Ectodermal cell (in vitro differentiated cells): ENCODE measurements around the gene SPDYE16.
A peak's percentile ranks its signal among the peaks of the same experiment; 100 is the strongest.
"Not testable (repeated sequence)": the region's sequence is repeated elsewhere in the genome, so short reads cannot be mapped to it uniquely, and the experiment has no call there.

Experiments
- H3K27ac ChIP-seq: 2 replicates; pipeline ENCODE4 v1.7.0; 2013; ENCODE audit warnings: mild to moderate bottlenecking, low read depth, low read length; ENCODE audit not compliant: insufficient read depth, poor library complexity, severe bottlenecking
- H3K27me3 ChIP-seq: 2 replicates; pipeline ENCODE4 v1.7.0; 2013; ENCODE audit warnings: mild to moderate bottlenecking, low read length; ENCODE audit not compliant: insufficient read depth, control insufficient read depth, poor library complexity, severe bottlenecking
- H3K36me3 ChIP-seq: one replicate; pipeline ENCODE4 v1.7.0; 2013; ENCODE audit warnings: low read length; ENCODE audit not compliant: control insufficient read depth, insufficient read depth
- H3K4me1 ChIP-seq: one replicate; pipeline ENCODE4 v1.7.0; 2013; ENCODE audit warnings: low read length; ENCODE audit not compliant: control insufficient read depth, insufficient read depth
- H3K4me3 ChIP-seq: 2 replicates; pipeline ENCODE4 v1.7.0; 2013; ENCODE audit warnings: low read depth, low read length, control low read depth; ENCODE audit not compliant: insufficient read depth
- H3K9me3 ChIP-seq: 2 replicates; pipeline ENCODE4 v1.7.0; 2013; ENCODE audit warnings: mild to moderate bottlenecking, low read length, moderate library complexity; ENCODE audit not compliant: control insufficient read depth
- WGBS, 2 experiments: methylation state at CpG; one replicate each; pipeline ENCODE4 v1.1.7; 2013; ENCODE audit warnings: missing lambda C conversion rate in 2 of 2; 5-methylcytosine and 5-hydroxymethylcytosine counted together

Gene SPDYE16

DNA sequence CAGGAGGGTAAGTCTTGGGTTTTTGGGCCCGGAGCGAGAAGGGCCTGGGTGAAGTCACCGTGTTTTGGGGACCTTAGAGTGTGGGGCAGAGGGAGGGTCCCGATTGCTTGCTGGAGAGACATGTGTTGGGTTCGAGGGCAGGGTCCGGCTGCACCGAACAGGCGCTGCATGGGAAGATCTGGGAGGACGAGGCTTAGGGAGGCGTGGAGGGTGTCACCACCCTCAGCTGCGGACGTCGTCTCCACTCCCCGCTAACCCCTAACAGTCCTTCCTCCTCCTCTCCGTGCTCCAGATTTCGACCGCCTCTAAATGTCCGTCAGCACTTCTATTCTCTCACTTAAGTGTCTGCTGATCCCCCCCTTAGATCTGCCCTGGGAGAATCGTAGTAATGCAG, 6.8 kb upstream of the SPDYE16 start:
- peak overlapping the region; percentile 71 for H3K4me3 ChIP-seq
- H3K9me3 ChIP-seq, H3K36me3 ChIP-seq, H3K4me1 ChIP-seq, H3K27me3 ChIP-seq, H3K27ac ChIP-seq: not testable (repeated sequence)
- 1 to 2% methylated on average over 18 of the region's 19 CpGs for WGBS, 2 experiments

DNA sequence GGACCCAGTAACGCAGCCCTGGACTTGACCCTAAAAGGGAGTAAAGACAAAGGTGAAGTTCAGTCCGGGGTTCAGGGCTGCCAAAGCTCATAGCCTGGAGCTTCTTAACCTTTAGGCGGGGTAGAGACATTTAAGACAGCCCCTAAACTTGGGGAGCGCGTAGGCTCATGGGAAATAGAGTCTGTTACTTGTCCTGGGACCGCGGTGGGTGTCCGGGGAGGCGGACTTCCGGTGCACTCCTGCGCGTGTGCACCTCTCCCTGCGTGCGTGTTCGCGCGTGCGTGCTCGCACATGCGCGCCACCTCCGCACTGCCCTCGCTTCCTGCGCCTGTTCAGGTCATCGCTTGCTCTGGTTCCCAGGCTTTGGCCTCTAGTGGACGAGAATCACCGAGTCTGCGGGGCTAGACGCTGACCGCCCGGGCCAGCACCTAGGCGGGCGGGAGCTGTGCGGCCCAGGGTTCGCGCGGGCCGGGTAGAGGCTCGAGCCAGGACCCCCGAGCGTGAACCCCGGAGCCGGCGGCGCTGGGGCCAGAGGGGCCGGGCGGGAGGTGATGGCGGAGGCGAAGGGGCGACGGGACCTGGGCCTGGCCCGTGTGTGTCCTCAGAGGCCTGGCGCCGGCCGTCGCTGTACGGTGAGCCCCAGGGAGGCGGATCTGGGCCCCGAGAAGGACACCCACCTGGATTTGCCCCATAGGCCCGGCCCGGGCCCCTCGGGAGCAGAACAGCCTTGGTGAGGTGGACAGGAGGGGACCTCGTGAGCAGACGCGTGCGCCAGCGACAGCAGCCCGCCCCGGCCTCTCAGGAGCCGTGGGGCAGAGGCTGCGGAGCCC, 6.1 kb upstream of the SPDYE16 start:
- not testable (repeated sequence) for H3K27me3 ChIP-seq, H3K9me3 ChIP-seq, H3K4me1 ChIP-seq, H3K36me3 ChIP-seq
- Histone ChIP-seq H3K4me3 (peak overlapping the region; percentile 71), H3K27ac (peak overlapping the region; percentile 44)
- WGBS, 2 experiments: 0 to 1% methylated on average over 71 of the region's 71 CpGs

DNA sequence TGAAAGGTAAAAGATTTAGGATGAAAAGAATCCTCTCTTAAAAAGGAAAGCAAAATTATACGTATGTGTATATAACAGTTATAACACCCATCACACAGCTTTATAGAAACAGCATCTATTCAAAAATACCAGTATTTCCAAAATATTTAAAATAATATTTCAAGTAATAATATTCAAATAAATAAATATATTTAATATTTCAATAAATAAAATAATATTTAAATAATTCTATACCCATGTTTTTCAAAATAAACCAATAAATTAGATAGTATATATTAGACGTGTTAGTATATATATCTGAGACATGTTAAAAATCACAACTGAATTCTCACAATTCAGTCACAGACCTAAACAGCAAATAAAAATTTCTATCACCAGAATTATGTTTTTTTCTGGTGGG, 11.5 kb downstream of the SPDYE16 start:
- no CpG with 5 or more reads among the region's 2 CpGs for WGBS, 2 experiments

DNA sequence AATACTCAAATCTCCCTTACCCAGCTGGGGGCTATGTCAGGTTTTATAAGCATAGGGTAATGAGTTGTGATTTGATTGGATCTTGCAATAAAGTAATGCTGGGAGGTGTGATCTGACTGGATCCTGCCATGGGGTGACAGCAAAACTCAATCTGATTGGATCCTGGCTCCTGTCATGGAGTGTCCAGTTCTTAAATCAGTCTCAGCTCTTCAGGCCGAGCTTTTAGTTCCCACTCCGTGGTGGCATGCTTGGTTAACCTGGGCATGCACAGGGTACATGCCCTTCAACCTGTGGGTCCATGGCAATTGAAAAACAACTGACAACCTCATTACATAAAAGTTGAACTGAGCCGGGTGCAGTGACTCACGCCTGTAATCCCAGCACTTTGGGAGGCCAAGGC, 16.9 kb downstream of the SPDYE16 start:
- H3K4me3 ChIP-seq, H3K4me1 ChIP-seq, H3K27ac ChIP-seq, H3K36me3 ChIP-seq, H3K27me3 ChIP-seq, H3K9me3 ChIP-seq: not testable (repeated sequence)
- 90 to 96% methylated on average over 2 of the region's 4 CpGs for WGBS, 2 experiments

More for the DNA sequence above, 11.5 kb downstream of the SPDYE16 start:
- not testable (repeated sequence) for H3K27ac ChIP-seq, H3K4me3 ChIP-seq, H3K9me3 ChIP-seq, H3K36me3 ChIP-seq, H3K4me1 ChIP-seq, H3K27me3 ChIP-seq

DNA sequence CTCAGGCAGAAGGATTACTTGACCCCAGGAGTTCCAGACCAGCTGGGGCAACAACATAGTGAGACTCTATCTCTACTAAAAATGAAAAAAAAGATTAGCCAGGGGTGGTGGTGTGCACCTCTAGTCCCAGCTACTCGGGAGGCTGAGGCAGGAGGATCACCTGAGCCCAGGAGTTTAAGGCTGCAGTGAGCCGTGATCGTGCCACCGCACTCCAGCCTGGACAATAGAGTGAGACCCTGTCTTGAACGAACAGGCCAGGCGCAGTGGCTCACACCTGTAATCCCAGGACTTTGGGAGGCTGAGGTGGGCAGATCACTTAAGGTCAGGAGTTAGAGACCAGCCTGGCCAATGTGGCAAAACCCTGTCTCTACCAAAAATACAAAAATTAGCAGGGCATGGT, 26.2 kb downstream of the SPDYE16 start:
- not testable (repeated sequence) for H3K36me3 ChIP-seq, H3K4me1 ChIP-seq, H3K27ac ChIP-seq, H3K27me3 ChIP-seq, H3K9me3 ChIP-seq, H3K4me3 ChIP-seq
- WGBS, 2 experiments: 92 to 96% methylated on average over 6 of the region's 6 CpGs

DNA sequence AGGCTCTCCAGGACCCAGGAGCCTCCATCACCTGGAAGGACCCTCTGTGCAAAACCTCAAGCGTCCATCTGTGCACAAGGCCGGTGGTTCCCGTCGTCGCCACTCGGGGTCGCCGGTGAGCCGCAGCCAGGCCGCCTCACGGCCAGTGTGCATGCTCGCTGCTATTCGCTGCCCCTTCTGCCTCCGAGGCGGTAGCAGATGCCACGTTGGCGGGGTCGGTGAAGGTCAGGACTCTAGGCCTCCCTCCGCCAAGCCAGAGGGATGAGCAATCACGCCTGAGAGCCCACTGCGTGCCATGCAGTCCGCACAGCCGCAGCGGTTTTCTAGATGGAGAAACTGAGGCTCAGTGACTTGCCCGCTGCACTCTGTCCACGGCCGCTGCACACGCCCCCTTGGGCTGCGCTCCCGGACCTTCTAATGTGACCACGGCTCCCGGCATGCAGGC, 27.1 kb downstream of the SPDYE16 start:
- Histone ChIP-seq H3K27ac (no peak overlapping the region), H3K4me3 (no peak overlapping the region), H3K27me3 (no peaks in the 10 kb centered on the region), H3K4me1 (no peaks in the 10 kb centered on the region), H3K9me3 (no peaks in the 10 kb centered on the region), H3K36me3 (no peaks in the 10 kb centered on the region)
- 25% methylated on average over 32 of the region's 32 CpGs for WGBS, 2 experiments

DNA sequence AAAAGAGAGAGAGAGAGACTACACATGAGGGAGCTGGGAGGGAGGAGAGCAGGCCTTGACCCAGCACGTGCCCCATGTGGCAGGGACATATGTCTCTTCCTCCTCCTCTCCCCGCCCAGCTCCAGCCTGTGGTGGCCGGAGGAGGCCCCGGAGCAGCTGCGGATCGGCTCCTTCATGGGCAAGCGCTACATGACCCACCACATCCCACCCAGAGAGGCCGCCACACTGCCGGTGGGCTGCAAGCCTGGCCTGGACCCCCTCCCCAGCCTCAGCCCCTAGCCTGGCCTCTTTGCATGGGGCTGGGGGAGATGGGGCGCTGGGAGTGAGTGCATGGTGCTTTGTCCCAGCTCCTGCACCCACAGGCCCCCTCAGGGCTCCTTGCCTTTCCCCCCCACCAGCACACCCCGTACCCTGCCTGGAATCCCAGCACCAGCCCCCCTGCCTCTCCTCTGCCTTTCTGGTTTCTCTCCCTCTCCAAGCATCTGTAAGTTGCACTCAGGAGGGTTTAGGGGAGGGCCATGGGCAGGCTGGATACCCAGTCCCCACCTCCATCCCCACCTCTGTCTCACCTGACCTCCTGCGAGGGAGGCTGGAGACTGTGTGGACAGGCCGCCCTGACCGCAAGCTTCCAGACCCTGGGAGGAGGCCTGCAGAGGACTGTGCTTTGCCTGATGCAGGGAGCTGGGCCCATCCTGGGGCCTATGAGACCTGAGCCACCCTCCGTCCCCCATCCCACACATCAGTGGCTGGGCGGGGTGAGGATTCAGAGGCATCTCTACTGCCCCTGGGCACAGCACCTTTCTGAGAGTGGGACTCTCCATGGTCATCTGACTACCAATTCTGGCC, 27.9 kb downstream of the SPDYE16 start:
- Histone ChIP-seq H3K27me3 (no peaks in the 10 kb centered on the region), H3K9me3 (no peaks in the 10 kb centered on the region), H3K4me1 (peaks cover 4% of the 10 kb centered on the region), H3K27ac (no peak overlapping the region), H3K4me3 (no peak overlapping the region), H3K36me3 (no peaks in the 10 kb centered on the region)
- WGBS, 2 experiments: 93% methylated on average over 15 to 16 of the region's 16 CpGs

DNA sequence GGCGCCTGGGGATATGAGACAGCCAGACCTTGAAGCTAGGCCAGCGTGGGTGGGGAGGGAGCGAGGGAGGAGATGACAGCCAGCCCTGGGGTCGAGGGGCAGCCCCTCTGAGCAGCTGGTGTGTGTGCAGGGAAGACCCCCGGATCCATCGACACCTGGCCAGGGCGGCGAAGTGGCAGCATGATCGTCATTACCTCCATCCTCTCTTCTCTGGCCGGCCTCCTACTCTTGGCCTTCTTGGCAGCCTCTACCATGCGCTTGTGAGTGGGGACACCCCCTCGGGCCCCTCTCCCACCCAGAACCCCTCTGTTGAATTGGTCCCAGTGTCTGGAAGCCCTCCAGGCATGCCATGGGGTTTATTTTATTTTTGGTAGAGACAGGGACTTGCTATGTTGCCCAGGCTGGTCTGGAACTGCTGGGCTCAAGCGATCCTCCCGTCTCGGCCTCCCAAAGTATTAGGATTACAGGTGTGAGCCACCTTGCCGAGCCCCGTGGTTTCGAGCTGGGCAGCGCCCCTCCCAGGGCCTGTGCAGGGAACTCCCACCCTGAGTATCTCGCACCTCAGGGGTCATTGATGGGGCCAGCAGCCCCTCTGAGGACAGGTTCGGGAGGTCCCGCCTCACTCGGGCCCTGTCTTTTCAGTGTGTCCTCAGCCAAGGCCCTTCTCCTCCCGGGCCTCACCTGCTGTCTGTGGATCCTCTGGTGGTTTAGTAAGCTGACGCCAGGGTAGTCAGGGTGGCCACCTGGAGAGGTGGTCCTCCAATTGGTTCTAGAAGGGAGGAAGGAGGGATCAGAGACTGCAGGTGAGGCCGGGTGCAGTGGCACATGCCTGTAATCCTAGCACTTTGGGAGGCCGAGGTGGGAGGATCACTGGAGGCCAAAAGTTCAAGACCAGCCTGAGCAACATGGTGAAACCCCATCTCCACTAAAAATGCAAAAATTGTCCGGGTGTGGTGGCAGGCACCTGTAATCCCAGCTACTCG, 29.0 kb downstream of the SPDYE16 start:
- Histone ChIP-seq H3K27ac (no peak overlapping the region), H3K9me3 (no peaks in the 10 kb centered on the region), H3K4me1 (peaks cover 4% of the 10 kb centered on the region), H3K27me3 (no peaks in the 10 kb centered on the region), H3K4me3 (no peak overlapping the region), H3K36me3 (no peaks in the 10 kb centered on the region)
- WGBS, 2 experiments: 94% methylated on average over 29 of the region's 29 CpGs

DNA sequence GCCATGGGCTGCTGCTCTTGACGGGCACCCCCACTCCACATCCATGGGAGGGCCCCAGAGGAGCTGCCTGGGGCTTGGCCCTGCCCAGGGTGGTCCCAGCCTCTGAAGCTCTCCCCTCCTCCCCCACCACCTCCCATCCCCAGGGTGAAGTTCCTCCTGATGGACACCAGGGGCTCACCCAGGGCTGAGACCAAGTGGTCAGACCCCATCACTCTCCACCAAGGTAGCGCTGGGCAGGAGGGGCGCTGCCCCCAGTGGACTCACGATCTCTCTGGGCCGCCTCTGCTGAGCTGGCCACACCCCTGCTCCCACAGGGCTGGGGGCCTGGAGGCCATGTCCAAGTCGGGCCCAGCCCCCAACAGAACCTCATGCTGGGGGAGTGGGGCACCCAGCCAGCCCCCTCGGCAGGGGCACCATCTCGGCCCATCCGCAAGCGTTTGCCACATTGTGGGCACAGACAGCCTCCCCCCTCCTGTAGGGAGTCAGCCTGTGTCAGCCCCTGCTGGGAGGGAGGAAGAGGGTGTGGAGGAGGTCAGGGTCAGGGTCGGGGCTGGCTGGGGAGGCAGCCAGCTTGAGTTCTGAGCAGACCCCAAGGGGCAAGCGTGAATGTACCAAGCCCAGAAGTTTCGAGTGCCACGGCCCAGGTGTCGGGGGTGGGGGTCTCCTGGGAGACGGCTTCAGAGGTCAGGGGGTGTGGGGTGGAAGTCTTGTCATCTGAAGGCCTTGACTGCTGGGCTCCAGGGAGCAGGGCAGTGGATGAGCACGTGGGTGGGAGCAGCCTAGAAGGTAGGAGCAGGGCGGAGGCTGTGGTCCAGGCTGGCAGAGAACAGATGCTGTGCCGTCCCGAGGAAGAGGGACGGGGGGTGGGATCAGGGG, 29.9 kb downstream of the SPDYE16 start:
- H3K36me3 ChIP-seq: no peaks in the 10 kb centered on the region
- H3K27ac ChIP-seq: no peak overlapping the region
- no peaks in the 10 kb centered on the region for H3K27me3 ChIP-seq
- no peaks in the 10 kb centered on the region for H3K9me3 ChIP-seq
- no peak overlapping the region for H3K4me3 ChIP-seq
- WGBS, 2 experiments: 74% methylated on average over 21 of the region's 21 CpGs
- peaks cover 4% of the 10 kb centered on the region for H3K4me1 ChIP-seq
